Osteocyte (in vitro differentiated cells): ENCODE results near the gene SMC1B. TPM values are rescaled to one million over a fixed set of nuclear protein-coding genes. Genes with fewer than 3 reads are reported as not detected.

Experiments used
- DNase-seq: peaks from one replicate; pipeline ENCODE4 v3.0.0; 2021; ENCODE audit warnings: mixed read lengths; ENCODE audit not compliant: unreplicated experiment; ENCODE audit errors: extremely low spot score
- H3K27ac Mint-ChIP-seq: one replicate; pipeline ENCODE4 v1.8.0; 2021; ENCODE audit warnings: mild to moderate bottlenecking, mixed read lengths; ENCODE audit not compliant: unreplicated experiment
- H3K27me3 Mint-ChIP-seq: one replicate; pipeline ENCODE4 v1.8.0; 2021; ENCODE audit warnings: mixed read lengths; ENCODE audit not compliant: unreplicated experiment
- H3K36me3 Mint-ChIP-seq: one replicate; pipeline ENCODE4 v1.8.0; 2021; ENCODE audit warnings: mixed read lengths; ENCODE audit not compliant: unreplicated experiment
- H3K4me1 Mint-ChIP-seq: one replicate; pipeline ENCODE4 v1.8.0; 2021; ENCODE audit warnings: mixed read lengths; ENCODE audit not compliant: unreplicated experiment
- H3K4me3 Mint-ChIP-seq: one replicate; pipeline ENCODE4 v1.8.0; 2021; ENCODE audit warnings: mild to moderate bottlenecking, moderate library complexity, mixed read lengths; ENCODE audit not compliant: unreplicated experiment
- H3K9me3 Mint-ChIP-seq: one replicate; pipeline ENCODE4 v1.8.0; 2021; ENCODE audit warnings: mixed read lengths; ENCODE audit not compliant: unreplicated experiment
- total RNA-seq: library from RNA; stranded (reverse); gene quantifications from 2 replicates; pipeline ENCODE4 v1.2.1, GENCODE V29; 2021
- TF ChIP-seq, protein P1 (sequence below): fragments of 200-600 bp; sonication (generic); IDR thresholded peaks from 2 replicates; pipeline ENCODE4 v1.5.0; 2021; ENCODE audit warnings: antibody characterized with exemption, mild to moderate bottlenecking, moderate library complexity

Gene SMC1B
- total RNA-seq, 1 donor from 2014 or later, result not detected

DNA sequence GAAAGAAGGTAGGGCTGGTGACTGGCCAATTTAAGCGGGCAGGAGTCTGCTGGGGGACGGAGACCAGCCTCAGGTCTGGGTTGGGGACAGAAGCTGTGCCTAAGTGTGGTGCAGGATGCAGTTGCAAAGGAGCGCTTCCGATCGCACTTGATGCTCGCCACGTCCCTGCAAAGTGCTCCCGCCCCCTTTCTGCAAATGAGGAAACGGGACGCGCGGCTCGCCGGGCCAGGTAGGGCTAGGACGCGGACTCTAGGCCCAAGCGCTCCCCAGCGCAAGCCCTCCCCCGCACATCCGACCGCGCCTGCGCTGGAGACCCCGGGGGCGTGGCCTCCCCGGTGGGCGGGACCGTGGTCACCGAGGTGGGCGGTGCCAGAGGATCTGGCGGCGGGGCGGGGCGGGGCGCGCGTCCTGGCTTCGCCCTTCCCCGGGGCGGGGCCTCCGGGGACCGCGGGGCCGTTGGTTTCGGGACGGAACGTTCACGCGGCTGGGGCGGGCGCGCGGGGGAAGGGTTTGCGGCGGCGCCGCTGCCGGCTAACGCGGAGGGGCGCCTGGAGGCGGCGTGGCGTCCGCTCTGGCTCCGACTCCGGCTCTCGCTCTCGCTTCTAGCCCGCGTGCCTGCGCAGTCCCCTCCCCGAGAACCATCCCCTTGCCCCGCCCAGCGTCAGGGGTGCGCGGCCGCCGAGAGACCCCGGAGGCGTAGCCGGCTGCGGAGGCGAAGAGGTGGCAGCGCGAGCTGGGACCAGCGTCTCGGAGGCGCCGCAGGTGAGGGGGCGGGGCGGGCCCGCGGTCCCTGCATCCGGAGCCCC is 103.8 kb downstream of the SMC1B start, which contains the start of gene FAM118A:
Gene FAM118A, plus strand, starts transcription at position 513 of the 806 bp plus-strand sequence. CDS start 12,446 bp downstream, outside the sequence.
- Mint-ChIP-seq H3K36me3 (no peaks in the 10 kb centered on the region), H3K27ac (peak within 1 kb of the TSS; percentile 89), H3K9me3 (no peaks in the 10 kb centered on the region), H3K4me3 (peak within 1 kb of the TSS; percentile 80), H3K27me3 (no peaks in the 10 kb centered on the region), H3K4me1 (peaks cover 26% of the 10 kb centered on the region)
- TF ChIP-seq, protein P1, sequence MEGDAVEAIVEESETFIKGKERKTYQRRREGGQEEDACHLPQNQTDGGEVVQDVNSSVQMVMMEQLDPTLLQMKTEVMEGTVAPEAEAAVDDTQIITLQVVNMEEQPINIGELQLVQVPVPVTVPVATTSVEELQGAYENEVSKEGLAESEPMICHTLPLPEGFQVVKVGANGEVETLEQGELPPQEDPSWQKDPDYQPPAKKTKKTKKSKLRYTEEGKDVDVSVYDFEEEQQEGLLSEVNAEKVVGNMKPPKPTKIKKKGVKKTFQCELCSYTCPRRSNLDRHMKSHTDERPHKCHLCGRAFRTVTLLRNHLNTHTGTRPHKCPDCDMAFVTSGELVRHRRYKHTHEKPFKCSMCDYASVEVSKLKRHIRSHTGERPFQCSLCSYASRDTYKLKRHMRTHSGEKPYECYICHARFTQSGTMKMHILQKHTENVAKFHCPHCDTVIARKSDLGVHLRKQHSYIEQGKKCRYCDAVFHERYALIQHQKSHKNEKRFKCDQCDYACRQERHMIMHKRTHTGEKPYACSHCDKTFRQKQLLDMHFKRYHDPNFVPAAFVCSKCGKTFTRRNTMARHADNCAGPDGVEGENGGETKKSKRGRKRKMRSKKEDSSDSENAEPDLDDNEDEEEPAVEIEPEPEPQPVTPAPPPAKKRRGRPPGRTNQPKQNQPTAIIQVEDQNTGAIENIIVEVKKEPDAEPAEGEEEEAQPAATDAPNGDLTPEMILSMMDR, result no peak
- DNase-seq, result peak; percentile 99

DNA sequence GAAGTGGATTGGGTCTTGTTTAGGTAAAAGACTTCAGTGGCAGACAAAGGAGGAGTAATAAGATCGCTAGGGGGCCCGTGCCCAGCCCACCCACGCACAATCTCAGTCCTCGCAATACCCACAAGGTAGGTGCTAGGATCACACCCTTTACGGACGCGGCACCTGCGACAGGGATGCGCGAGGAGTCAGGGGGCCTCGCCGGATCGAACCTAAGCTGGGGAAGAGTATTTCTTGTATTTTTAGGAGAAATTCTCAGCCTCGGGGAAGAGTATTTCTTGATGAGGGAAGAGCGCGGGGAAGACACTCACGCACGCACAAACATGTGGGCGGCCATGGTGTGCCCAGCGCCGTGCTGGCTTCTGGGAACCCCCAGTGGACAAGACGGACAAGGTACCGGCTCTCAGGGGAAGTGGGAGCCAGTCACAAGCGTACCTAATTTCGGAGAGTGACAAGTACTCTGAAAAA is 104.4 kb downstream of the SMC1B start:
- Mint-ChIP-seq H3K36me3 (no peaks in the 10 kb centered on the region), H3K27me3 (no peaks in the 10 kb centered on the region), H3K9me3 (no peaks in the 10 kb centered on the region), H3K4me3 (peak overlapping the region; percentile 75), H3K4me1 (peaks cover 26% of the 10 kb centered on the region), H3K27ac (peak overlapping the region; percentile 89)
- DNase-seq, result no peak
- TF ChIP-seq, protein P1, result no peak

DNA sequence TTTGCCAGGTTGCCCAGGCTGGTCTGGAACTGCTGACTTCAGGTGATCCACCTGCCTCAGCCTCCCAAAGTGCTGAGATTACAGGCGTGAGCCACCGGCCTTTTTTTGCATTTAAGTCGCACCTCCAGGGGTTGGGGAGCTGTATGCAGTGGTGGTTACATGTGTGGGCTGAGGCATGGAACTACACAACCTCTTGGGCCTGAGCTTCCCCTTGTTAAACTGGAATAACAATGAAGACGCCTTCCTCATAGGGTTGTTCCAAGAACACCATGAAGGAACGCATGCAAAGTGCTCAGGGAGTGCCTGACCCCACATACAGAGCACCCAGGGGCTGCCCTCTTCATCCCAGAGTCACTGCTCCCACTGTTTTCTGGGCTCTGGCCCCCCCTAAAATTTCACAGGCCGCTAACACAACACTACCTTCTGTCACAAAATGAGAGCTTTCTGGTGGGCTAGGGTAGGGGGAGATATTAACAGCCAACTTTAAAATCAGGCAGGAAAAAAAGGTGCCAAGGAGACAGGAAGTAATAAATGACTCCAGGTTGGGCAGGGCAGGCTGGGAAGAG is 104.9 kb downstream of the SMC1B start:
- Mint-ChIP-seq H3K27ac (peak overlapping the region; percentile 89), H3K27me3 (no peaks in the 10 kb centered on the region), H3K4me3 (peak overlapping the region; percentile 75), H3K4me1 (peaks cover 26% of the 10 kb centered on the region), H3K9me3 (no peaks in the 10 kb centered on the region), H3K36me3 (no peaks in the 10 kb centered on the region)
- no peak for DNase-seq
- TF ChIP-seq, protein P1, result no peak

DNA sequence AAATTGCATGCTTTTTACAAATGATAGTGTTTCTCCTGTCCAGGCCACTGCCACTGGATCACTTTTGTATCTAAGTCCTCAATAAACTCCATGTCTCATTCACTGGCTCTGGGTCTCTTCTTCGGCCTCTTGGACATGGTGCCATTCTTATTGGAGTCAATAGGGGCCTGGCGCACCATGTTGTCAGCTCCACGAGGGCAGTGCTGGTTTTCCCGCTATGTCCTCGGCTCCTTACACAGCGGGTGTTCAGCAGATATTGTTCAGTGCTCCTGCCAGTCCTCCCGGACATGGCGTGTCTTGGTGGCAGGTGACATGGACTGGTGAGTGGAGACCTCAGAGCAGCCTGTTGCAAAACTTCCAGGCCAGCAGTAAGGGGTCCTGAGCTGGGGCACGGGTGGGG is 107.3 kb downstream of the SMC1B start:
- Mint-ChIP-seq H3K4me1 (peaks cover 29% of the 10 kb centered on the region), H3K36me3 (no peaks in the 10 kb centered on the region), H3K9me3 (no peaks in the 10 kb centered on the region), H3K27ac (no peak overlapping the region), H3K4me3 (no peak overlapping the region), H3K27me3 (no peaks in the 10 kb centered on the region)
- no peak for DNase-seq
- TF ChIP-seq, protein P1, result no peak

DNA sequence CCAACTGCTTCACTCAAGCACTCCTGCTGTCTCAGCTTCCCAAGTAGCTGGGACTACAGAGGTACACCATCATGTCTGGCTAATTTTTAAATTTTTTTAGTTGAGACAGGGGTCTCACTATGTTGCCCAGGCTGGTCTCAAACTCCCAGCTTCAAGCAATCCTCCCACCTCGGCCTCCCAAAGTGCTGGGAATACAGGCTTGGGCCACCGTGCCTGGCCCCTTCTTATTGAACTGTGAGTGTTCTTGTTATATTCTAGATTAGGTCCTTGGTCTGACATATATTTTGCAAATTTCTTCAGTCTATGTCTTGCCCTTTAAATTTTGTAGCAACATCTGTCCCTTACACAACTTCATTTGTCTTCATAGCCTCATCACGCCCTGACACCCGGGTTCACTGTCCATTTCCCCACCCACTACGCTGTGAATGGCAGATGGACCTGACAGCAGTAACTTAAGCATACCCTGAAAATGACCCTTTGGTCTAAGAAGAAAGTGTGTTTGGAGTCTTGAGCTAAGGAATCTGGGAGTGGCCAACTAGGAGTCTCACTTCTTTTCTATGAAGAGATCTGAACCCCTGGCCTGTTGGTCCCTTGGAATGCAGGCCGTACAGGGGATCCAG is 107.8 kb downstream of the SMC1B start:
- no peak for DNase-seq
- Mint-ChIP-seq H3K27me3 (no peaks in the 10 kb centered on the region), H3K27ac (no peak overlapping the region), H3K4me3 (no peak overlapping the region), H3K9me3 (no peaks in the 10 kb centered on the region), H3K4me1 (peaks cover 23% of the 10 kb centered on the region), H3K36me3 (no peaks in the 10 kb centered on the region)
- TF ChIP-seq, protein P1, result no peak
